HG02852 (cell line): ENCODE measurements around the gene GGCX.
A peak's percentile ranks its signal among the peaks of the same experiment; 100 is the strongest.

Experiments used
- ATAC-seq: cut with Tn5 transposase; IDR thresholded peaks from one replicate; pipeline ENCODE4 v1.9.1; 2021; ENCODE audit warnings: mild to moderate bottlenecking, moderate library complexity; ENCODE audit not compliant: unreplicated experiment

The GGCX gene

DNA sequence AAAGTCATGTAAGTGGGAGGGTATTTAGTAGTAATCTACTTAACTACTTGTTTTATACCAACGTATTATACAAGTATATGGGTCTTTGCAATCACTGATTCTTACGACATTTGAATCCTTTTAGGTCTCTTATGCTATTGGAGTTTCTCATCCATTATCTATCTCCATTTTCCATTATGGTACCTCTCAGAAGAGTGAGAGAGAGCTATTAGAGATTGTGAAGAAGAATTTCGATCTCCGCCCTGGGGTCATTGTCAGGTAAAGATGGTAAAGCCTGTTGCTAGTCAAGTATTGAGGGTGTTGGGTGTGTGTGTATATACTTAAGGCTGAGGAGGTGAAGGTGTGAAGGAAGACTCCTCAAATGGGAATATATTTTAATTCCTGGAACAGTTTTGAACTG, 18.5 kb downstream of the GGCX start:
- no peak for ATAC-seq

DNA sequence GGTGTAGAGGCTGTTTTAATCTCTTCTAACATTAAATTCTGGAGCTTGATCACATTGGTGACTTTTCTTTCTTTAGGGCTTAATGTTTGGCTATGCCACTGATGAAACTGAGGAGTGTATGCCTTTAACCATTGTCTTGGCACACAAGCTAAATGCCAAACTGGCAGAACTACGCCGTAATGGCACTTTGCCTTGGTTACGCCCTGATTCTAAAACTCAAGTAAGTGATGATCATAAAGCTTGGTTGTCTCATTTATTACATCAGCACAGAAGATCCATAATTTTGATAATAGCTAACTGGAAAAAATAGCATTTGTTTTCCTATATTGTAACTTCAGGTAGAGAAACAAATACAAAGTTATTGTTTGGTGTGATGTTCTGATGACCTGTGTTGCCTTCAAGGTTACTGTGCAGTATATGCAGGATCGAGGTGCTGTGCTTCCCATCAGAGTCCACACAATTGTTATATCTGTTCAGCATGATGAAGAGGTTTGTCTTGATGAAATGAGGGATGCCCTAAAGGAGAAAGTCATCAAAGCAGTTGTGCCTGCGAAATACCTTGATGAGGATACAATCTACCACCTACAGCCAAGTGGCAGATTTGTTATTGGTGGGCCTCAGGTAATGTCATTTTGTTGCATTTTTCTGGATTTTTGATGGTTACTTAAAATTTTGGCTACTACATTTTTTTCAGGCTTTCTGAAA, 19.4 kb downstream of the GGCX start:
- ATAC-seq, result no peak

DNA sequence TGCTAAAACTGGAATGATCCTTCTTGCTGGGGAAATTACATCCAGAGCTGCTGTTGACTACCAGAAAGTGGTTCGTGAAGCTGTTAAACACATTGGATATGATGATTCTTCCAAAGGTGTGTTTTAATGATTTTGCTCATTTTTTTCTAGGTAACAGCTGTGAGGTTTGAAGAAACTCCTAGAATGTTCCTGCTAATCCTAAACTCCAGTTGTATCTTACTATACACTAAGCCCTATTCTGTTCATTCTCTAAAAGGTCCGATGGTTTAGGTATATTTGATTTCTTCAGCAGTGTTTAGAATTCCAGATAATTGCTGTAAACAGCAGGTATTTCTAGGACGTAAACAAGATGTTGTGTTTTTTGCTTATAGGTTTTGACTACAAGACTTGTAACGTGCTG, 20.0 kb downstream of the GGCX start:
- ATAC-seq, result no peak

GRCh38 chr2:85540133-85540648, 21.1 kb downstream of the GGCX start:
- no peak for ATAC-seq

DNA sequence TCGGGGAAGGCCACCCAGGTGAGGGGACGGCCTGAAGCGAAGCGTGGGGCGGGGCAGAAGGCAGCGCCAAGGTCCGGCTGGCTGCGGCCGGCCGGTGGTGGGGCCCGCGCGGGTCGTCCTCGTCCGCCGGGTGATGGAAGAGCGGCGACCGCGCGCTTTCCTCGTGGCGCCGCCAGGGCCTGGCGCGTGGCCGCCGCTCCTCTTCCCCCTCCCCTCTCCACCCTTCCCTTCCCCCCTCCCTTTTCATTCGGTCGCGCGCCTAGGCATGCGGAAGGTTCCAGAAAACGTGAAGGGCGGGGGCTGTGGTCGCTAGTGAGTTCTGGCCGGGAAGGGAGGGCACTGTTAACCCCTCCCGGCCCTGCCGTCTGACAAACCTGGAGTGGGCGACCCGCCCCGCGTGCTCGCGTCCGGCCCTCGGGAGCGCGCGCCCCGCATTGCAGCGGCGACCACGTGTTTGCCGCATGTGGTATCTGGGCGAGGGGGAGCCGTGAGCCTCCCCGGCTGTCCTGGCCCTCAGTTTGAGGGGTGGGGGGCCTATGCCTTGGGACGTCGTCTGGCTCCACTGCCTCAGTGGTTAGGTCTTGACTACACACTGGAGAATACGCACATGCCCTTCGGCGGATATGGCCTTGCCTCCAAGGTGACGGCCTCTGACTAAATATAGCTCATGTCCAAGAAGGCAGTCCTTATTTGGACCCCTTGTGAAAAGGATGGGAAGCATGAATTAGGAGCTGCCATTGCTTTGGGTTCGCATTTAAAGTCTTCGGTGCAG, 21.7 kb downstream of the GGCX start:
- ATAC-seq, result peak; percentile 31

- peak; percentile 72 for ATAC-seq
These were observed 22.6 kb downstream of the GGCX start, which contains the start of gene MAT2A for GRCh38 chr2:85538507-85539360. MAT2A (plus strand) TSS chr2:85539168; CDS start chr2:85539288, 120 bp downstream.

GRCh38 chr2:85537600-85538506, 23.4 kb downstream of the GGCX start:
- no peak for ATAC-seq

GRCh38 chr2:85536479-85536878, 24.8 kb downstream of the GGCX start:
- ATAC-seq, result no peak

DNA sequence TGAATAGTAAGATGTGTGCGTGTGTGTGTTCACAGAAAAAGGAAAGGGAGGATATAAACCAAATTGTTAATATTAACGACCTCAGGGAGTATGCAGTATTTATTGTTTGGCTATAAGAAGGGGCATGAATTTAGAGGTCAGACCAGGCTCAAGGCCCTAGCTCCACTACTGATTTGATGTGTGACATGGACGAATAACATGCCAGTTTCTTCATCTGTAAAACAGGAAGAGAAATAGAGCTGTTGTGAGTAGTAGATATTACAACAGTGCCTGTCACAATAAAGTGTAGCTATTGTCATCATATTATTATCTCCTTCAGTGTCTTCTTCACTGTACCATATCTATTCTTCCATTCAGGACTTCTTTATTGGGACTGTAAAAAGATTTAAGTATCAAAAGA, 26.4 kb downstream of the GGCX start:
- no peak for ATAC-seq

DNA sequence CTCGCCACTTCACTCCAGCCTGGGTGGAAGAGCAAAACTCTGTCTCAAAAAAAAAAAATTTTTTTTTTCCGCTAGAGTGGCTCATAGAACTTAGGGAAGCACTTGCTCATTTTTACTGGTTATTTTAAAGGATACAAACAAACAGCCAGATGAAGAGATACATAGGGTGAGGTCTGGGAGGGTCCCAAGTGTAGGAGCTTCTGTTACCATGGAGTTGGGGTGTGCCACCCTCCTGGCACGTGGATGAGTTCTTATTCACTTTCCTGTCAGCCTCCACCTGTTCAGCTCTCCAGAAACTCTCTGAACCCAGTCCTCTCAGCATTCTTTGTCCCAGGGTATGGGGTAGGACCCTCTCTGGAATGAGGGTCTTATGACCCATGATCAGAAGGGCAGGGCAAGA, 27.2 kb downstream of the GGCX start:
- ATAC-seq, result no peak

GRCh38 chr2:85531589-85531988, 29.7 kb downstream of the GGCX start:
- no peak for ATAC-seq

DNA sequence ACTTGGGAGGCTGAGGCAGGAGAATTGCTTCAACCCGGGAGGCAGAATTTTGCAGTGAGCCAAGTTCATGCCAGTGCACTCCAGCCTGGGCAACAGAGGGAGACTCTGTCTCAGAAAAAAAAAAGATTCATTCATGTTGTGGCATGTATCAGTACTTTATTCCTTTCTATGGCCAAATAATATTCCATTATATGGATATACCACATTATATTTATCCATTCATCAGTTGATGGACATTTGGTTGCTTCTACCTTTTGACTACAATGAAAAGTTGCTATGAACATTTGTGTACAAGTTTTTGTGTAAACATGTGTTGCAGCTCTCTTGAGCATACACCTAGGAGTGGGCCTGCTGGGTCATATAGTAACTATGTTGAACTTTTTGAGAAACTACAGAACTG, 31.5 kb downstream of the GGCX start:
- no peak for ATAC-seq

GRCh38 chr2:85528355-85528754, 32.9 kb downstream of the GGCX start:
- no peak for ATAC-seq

GRCh38 chr2:85527787-85528186, 33.5 kb downstream of the GGCX start:
- ATAC-seq, result no peak

DNA sequence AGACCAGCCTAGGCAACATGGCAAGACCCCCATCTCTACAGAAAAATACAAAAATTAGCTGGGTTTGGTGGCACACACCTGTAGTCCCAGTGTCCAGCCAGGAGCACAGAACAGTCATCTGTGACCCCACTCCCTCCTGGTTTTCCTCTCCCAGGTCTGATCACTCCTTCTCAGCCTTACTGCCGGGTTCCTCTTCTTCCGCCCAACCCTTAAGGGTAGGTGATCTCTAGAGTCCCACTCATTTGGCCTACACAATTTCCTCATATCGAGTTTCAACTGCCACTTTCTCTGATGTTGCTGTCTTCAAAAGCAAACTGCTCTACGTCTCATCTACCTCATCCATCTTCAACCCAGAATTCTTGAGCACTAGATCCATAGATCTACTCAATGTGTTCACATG, 35.7 kb downstream of the GGCX start:
- ATAC-seq, result no peak

DNA sequence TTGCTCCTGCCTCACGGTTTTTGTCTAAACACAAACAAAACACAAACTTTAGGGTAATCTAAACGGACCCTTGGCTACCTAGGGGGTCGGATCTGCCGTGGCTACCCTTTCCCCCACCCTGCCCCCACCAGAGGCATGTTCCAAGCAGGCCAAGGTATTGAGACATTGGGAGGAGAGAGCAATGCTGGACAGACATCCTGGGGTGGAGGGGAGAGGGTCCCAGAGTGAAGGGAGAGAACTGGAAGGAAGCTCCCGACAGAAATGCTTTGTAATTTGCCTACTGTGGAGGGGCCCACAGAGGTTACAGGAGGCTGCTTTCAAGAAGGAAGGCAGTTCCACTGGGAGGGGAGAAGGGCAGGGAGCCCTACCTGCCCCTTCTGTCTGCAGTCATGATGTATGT, 36.3 kb downstream of the GGCX start:
- no peak for ATAC-seq

GRCh38 chr2:85524336-85524908, 36.9 kb downstream of the GGCX start:
- no peak for ATAC-seq

- ATAC-seq, result no peak
These were observed 37.4 kb downstream of the GGCX start for GRCh38 chr2:85523903-85524335.

- ATAC-seq, result no peak
These were observed 38.0 kb downstream of the GGCX start for GRCh38 chr2:85523062-85523902.
